Mesothelial cell of epicardium (in vitro differentiated cells): ENCODE results near the gene AK4. TPM values are rescaled to one million over a fixed set of nuclear protein-coding genes. Genes with fewer than 3 reads are reported as not detected.
"Not testable (repeated sequence)": the region's sequence is repeated elsewhere in the genome, so short reads cannot be mapped to it uniquely, and the experiment has no call there.

ENCODE experiments used
- DNase-seq, 2 experiments: peaks; one replicate each; pipeline ENCODE4 v3.0.0; 2021; ENCODE audit warnings: low spot score in 2 of 2; ENCODE audit not compliant: unreplicated experiment in 2 of 2
- H3K27ac Mint-ChIP-seq: 2 replicates; pipeline ENCODE4 v1.8.0; 2021; ENCODE audit warnings: mixed read lengths
- H3K27me3 Mint-ChIP-seq: 2 replicates; pipeline ENCODE4 v1.8.0; 2021; ENCODE audit warnings: low read depth, mixed read lengths
- H3K36me3 Mint-ChIP-seq: 2 replicates; pipeline ENCODE4 v1.8.0; 2021; ENCODE audit warnings: mixed read lengths
- H3K4me1 Mint-ChIP-seq: 2 replicates; pipeline ENCODE4 v1.8.0; 2021; ENCODE audit warnings: mixed read lengths
- H3K4me3 Mint-ChIP-seq: 2 replicates; pipeline ENCODE4 v1.8.0; 2021; ENCODE audit warnings: mild to moderate bottlenecking, moderate library complexity, mixed read lengths
- H3K9me3 Mint-ChIP-seq: 2 replicates; pipeline ENCODE4 v1.8.0; 2021; ENCODE audit warnings: mixed read lengths
- total RNA-seq: library from RNA; stranded (reverse); gene quantifications from 3 replicates; pipeline ENCODE4 v1.2.1, GENCODE V29; 2021
- TF ChIP-seq, protein P1 (sequence below): fragments of 200-600 bp; sonication (generic); IDR thresholded peaks from one replicate; pipeline ENCODE4 v1.5.0; 2021; ENCODE audit warnings: antibody characterized with exemption; ENCODE audit not compliant: unreplicated experiment

AK4 gene
- 18.7 to 20.7 TPM (median 19.2 TPM) in 3 replicates for total RNA-seq

DNA sequence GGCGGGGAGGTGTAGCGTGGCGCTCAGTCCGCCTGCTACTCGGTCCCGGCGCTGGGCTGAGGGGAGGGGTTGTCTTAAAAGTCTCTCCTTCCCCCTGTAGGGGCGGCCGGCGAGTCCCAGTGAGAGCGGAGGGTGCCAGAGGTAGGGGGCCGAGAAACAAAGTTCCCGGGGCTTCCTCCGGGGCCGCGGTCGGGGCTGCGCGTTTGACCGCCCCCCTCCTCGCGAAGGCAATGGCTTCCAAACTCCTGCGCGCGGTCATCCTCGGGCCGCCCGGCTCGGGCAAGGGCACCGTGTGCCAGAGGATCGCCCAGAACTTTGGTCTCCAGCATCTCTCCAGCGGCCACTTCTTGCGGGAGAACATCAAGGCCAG is at the start of gene AK4:
AK4 (plus strand) TSS at position 26 of the 370 bp plus-strand sequence; CDS start at position 231, 205 bp downstream.
- H3K27ac Mint-ChIP-seq, H3K36me3 Mint-ChIP-seq, H3K9me3 Mint-ChIP-seq, DNase-seq: not testable (repeated sequence)
- peaks cover 14% of the 10 kb centered on the region for H3K4me1 Mint-ChIP-seq
- peak within 1 kb of the TSS; percentile 75 for H3K4me3 Mint-ChIP-seq
- H3K27me3 Mint-ChIP-seq: peaks cover 64% of the 10 kb centered on the region

DNA sequence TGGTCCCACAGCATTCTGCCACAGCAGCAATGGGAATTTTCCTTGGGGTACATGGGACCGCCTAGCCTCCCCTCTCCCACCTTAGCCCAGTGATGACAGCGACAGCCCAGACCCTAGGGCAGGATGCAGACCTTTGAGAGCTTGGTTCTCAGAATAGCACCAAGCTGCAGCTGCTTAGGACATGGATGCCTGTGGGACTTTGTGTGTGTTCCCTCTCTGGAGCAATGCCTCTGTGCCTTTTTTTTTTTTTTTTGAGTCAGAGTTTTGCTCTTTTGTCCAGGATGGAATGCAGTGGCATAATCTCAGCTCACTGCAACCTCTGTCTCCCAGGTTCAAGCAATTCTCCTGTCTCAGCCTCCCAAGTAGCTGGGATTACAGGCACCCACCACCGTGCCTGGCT is 44.2 kb upstream of the AK4 start:
- TF ChIP-seq, protein P1, sequence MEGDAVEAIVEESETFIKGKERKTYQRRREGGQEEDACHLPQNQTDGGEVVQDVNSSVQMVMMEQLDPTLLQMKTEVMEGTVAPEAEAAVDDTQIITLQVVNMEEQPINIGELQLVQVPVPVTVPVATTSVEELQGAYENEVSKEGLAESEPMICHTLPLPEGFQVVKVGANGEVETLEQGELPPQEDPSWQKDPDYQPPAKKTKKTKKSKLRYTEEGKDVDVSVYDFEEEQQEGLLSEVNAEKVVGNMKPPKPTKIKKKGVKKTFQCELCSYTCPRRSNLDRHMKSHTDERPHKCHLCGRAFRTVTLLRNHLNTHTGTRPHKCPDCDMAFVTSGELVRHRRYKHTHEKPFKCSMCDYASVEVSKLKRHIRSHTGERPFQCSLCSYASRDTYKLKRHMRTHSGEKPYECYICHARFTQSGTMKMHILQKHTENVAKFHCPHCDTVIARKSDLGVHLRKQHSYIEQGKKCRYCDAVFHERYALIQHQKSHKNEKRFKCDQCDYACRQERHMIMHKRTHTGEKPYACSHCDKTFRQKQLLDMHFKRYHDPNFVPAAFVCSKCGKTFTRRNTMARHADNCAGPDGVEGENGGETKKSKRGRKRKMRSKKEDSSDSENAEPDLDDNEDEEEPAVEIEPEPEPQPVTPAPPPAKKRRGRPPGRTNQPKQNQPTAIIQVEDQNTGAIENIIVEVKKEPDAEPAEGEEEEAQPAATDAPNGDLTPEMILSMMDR: no peak
- Mint-ChIP-seq H3K27me3 (peaks cover 5% of the 10 kb centered on the region), H3K9me3 (peaks cover 8% of the 10 kb centered on the region), H3K27ac (no peak overlapping the region), H3K4me3 (no peak overlapping the region), H3K4me1 (no peaks in the 10 kb centered on the region), H3K36me3 (no peaks in the 10 kb centered on the region)
- no peak for DNase-seq

DNA sequence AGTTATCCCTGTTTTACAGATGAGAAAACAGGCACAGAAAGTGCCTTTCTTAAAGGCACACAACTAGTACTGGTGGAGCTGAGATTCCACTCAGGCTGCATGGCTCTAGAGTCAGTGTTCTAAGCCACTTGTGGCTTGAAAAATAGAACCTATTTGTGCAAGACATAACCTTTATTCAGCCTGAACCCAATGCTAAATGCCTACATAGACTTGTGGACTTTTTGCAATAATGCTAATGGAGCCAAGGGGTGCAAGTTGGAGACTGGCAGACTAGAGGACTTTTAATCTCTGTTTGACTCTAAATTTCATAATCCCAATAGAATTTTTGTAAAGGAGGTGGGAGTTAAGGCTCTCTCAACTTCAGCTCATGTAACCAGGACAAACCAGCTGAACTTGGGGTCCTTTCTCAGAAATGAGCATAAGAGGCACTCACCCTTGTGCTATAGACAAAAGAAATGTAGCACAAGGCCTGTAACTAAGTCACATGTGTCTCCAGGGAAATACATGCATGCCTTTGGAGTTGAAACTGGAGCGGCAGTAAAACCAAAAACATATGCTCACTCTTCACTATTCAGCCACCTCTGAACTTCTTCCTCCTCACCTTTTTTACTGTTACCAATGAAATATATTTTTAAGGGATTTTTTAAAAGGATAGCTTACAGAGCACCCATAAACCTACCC is 43.0 kb upstream of the AK4 start:
- Mint-ChIP-seq H3K9me3 (peaks cover 3% of the 10 kb centered on the region), H3K4me3 (no peak overlapping the region), H3K27me3 (peaks cover 5% of the 10 kb centered on the region), H3K27ac (no peak overlapping the region), H3K36me3 (no peaks in the 10 kb centered on the region), H3K4me1 (no peaks in the 10 kb centered on the region)
- no peak for DNase-seq
- TF ChIP-seq, protein P1: no peak

GRCh38 chr1:65105596-65105995 is 42.4 kb upstream of the AK4 start:
- DNase-seq: no peak
- TF ChIP-seq, protein P1: no peak
- Mint-ChIP-seq H3K36me3 (no peaks in the 10 kb centered on the region), H3K9me3 (peaks cover 3% of the 10 kb centered on the region), H3K27me3 (peaks cover 5% of the 10 kb centered on the region), H3K27ac (no peak overlapping the region), H3K4me3 (no peak overlapping the region), H3K4me1 (no peaks in the 10 kb centered on the region)

DNA sequence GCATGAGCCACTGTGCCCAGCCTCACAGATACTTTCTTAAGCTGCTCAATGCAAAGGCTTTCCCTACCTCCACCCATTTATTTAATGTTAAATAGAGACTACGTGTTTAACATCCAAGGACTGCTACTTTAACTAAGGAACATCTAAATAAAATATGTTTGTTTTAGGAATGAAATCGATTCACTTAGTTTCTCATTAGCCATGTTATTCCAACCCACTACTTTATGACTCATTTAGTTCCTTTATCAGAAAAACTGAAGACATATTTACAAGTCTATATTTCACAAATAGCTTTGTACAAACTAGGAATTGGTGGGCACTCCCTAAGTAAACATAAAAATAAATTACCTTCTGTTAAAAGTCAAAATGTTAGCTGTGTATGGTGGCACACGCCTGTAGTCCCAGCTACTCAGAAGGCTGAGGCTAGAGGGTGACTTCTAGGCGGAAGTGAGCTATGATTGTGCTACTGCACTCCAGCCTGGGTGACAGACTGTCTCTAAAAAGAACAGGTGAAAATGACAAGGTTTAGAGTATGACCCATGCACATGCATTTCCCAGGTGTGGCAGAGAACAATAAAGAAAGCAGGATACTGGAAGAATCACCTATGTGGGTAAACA is 39.9 kb upstream of the AK4 start:
- Mint-ChIP-seq H3K27ac (no peak overlapping the region), H3K4me1 (peaks cover 6% of the 10 kb centered on the region), H3K4me3 (no peak overlapping the region), H3K9me3 (peaks cover 5% of the 10 kb centered on the region), H3K27me3 (peaks cover 5% of the 10 kb centered on the region), H3K36me3 (no peaks in the 10 kb centered on the region)
- TF ChIP-seq, protein P1: no peak
- no peak for DNase-seq

DNA sequence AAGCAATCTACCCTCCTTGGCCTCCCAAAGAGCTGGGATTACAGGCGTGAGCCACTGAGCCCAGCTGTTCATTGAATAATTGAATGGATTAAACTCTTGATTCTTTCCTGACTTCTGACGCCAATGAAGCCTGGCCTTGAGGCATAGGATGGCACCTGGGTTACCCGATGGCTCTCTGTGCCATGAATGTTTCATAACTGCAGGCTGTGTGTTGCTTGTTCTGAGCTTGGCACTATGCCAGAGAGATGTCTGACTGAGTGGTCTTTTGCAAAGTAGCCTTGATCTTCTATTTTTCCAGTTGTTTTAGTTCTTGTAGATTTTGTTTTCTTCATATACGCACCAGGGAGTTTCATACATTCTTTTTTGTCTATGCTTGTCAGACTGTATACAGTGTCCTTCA is 38.5 kb upstream of the AK4 start:
- no peak overlapping the region for H3K4me3 Mint-ChIP-seq
- peaks cover 5% of the 10 kb centered on the region for H3K27me3 Mint-ChIP-seq
- peaks cover 5% of the 10 kb centered on the region for H3K9me3 Mint-ChIP-seq
- no peaks in the 10 kb centered on the region for H3K36me3 Mint-ChIP-seq
- no peak overlapping the region for H3K27ac Mint-ChIP-seq
- H3K4me1 Mint-ChIP-seq: peaks cover 14% of the 10 kb centered on the region
- TF ChIP-seq, protein P1: no peak
- no peak for DNase-seq
